GM21360 (cell line): Measurements from ENCODE around the gene GAREM2.

Experiments
- ATAC-seq: cut with Tn5 transposase; IDR thresholded peaks from one replicate; pipeline ENCODE4 v1.9.1; 2021; ENCODE audit warnings: mild to moderate bottlenecking, moderate library complexity; ENCODE audit not compliant: unreplicated experiment

GAREM2 gene

GRCh38 chr2:26185954-26186770 is 13.3 kb downstream of the GAREM2 start:
- no peak for ATAC-seq

GRCh38 chr2:26187114-26187513 is 14.2 kb downstream of the GAREM2 start:
- no peak for ATAC-seq

- ATAC-seq, result no peak
These were observed 14.7 kb downstream of the GAREM2 start for GRCh38 chr2:26187537-26188104.

- no peak for ATAC-seq
These were observed 16.2 kb downstream of the GAREM2 start for GRCh38 chr2:26189123-26189522.

- no peak for ATAC-seq
These were observed 16.9 kb downstream of the GAREM2 start for GRCh38 chr2:26189751-26190150.

GRCh38 chr2:26190369-26190768 is 17.5 kb downstream of the GAREM2 start:
- ATAC-seq, result no peak

- no peak for ATAC-seq
These were observed 18.6 kb downstream of the GAREM2 start for GRCh38 chr2:26191316-26192159.

GRCh38 chr2:26193578-26194231 is 20.8 kb downstream of the GAREM2 start:
- no peak for ATAC-seq

- ATAC-seq, result no peak
These were observed 22.4 kb downstream of the GAREM2 start for GRCh38 chr2:26195040-26195984.

GRCh38 chr2:26196683-26197418 is 24.0 kb downstream of the GAREM2 start:
- no peak for ATAC-seq

- ATAC-seq, result no peak
These were observed 24.6 kb downstream of the GAREM2 start for GRCh38 chr2:26197516-26197915.

GRCh38 chr2:26202981-26203490 is 30.1 kb downstream of the GAREM2 start:
- no peak for ATAC-seq

- no peak for ATAC-seq
These were observed 31.0 kb downstream of the GAREM2 start for GRCh38 chr2:26203906-26204305.

- ATAC-seq, result no peak
These were observed 39.1 kb downstream of the GAREM2 start for GRCh38 chr2:26212011-26212410.

- ATAC-seq, result no peak
These were observed 41.9 kb downstream of the GAREM2 start for GRCh38 chr2:26214759-26215158.

- no peak for ATAC-seq
These were observed 42.9 kb downstream of the GAREM2 start for GRCh38 chr2:26215833-26216232.

- no peak for ATAC-seq
These were observed 43.7 kb downstream of the GAREM2 start for GRCh38 chr2:26216587-26216986.

GRCh38 chr2:26217720-26218119 is 44.8 kb downstream of the GAREM2 start:
- no peak for ATAC-seq

GRCh38 chr2:26223018-26223417 is 50.1 kb downstream of the GAREM2 start:
- no peak for ATAC-seq
